ENCODE results near the gene RORC. TPM values are rescaled to one million over a fixed set of nuclear protein-coding genes. Genes with fewer than 3 reads are reported as not detected.

Gene RORC
- total RNA-seq, 4 donors from 2014 or later: 29.0 to 73.8 (median 43.0) TPM

GRCh38 chr1:151840421-151840820, 8.8 kb upstream of the RORC start:
- TF ChIP-seq POLR2AphosphoS5 (IDR thresholded peaks at IDR 0.05) (no peak), CTCF (IDR thresholded peaks at IDR 0.05) (no peak), POLR2A (IDR thresholded peaks at IDR 0.05) (no peak), EP300 (IDR thresholded peaks at IDR 0.05) (no peak)
- peak overlapping the region; percentile 91 for H3K27ac ChIP-seq
- no peak for DNase-seq (ENCODE audit: low spot score in 2 of 2)
- H3K4me1 ChIP-seq: peaks cover 48% of the 10 kb centered on the region
- H3K9me3 ChIP-seq: no peaks in the 10 kb centered on the region
- no peaks in the 10 kb centered on the region for H3K36me3 ChIP-seq
- peaks cover 12% of the 10 kb centered on the region for H3K27me3 ChIP-seq
- H3K4me3 ChIP-seq: peak overlapping the region; percentile 48

- no peaks in the 10 kb centered on the region for H3K36me3 ChIP-seq
- peak in 1 of 2 donors; percentile 75 for DNase-seq (ENCODE audit: low spot score in 2 of 2)
- peak within 1 kb of the TSS; percentile 91 for H3K27ac ChIP-seq
- peaks cover 12% of the 10 kb centered on the region for H3K27me3 ChIP-seq
- H3K9me3 ChIP-seq: no peaks in the 10 kb centered on the region
- H3K4me3 ChIP-seq: peak within 1 kb of the TSS; percentile 48
- no peak for TF ChIP-seq CTCF (IDR thresholded peaks at IDR 0.05)
- peak in 1 of 3 donors; percentile 67 for TF ChIP-seq POLR2AphosphoS5 (IDR thresholded peaks at IDR 0.05)
- peak in 1 of 2 donors; percentile 23 for TF ChIP-seq POLR2A (IDR thresholded peaks at IDR 0.05)
- no peak for TF ChIP-seq EP300 (IDR thresholded peaks at IDR 0.05)
- H3K4me1 ChIP-seq: peaks cover 48% of the 10 kb centered on the region
- WGBS: 19% methylated on average over 23 of the region's 47 CpGs
Measured at GRCh38 chr1:151839457-151840403, 8.1 kb upstream of the RORC start, which contains the start of gene C2CD4D. TSS of gene C2CD4D (minus strand) at chr1:151839820. CDS start at chr1:151838989, 831 bp downstream.

- Histone ChIP-seq H3K4me3 (peak overlapping the region; percentile 48), H3K27me3 (peaks cover 12% of the 10 kb centered on the region), H3K36me3 (no peaks in the 10 kb centered on the region), H3K9me3 (no peaks in the 10 kb centered on the region), H3K4me1 (peaks cover 50% of the 10 kb centered on the region), H3K27ac (peak overlapping the region; percentile 91)
- 33% methylated on average over 16 of the region's 16 CpGs for WGBS
- no peak for TF ChIP-seq EP300 (IDR thresholded peaks at IDR 0.05)
- no peak for DNase-seq (ENCODE audit: low spot score in 2 of 2)
Measured at GRCh38 chr1:151839082-151839412, 7.4 kb upstream of the RORC start.

- Histone ChIP-seq H3K36me3 (no peaks in the 10 kb centered on the region), H3K4me1 (peaks cover 56% of the 10 kb centered on the region), H3K27ac (peak overlapping the region; percentile 91), H3K27me3 (peaks cover 12% of the 10 kb centered on the region), H3K9me3 (no peaks in the 10 kb centered on the region), H3K4me3 (peak overlapping the region; percentile 48)
- DNase-seq (ENCODE audit: low spot score in 2 of 2): no peak
- 12% methylated on average over 20 of the region's 117 CpGs for WGBS
- TF ChIP-seq POLR2AphosphoS5 (IDR thresholded peaks at IDR 0.05) (no peak), CTCF (IDR thresholded peaks at IDR 0.05) (no peak), EP300 (IDR thresholded peaks at IDR 0.05) (no peak), POLR2A (IDR thresholded peaks at IDR 0.05) (no peak)
Measured at GRCh38 chr1:151838222-151839081, 6.8 kb upstream of the RORC start.

DNA sequence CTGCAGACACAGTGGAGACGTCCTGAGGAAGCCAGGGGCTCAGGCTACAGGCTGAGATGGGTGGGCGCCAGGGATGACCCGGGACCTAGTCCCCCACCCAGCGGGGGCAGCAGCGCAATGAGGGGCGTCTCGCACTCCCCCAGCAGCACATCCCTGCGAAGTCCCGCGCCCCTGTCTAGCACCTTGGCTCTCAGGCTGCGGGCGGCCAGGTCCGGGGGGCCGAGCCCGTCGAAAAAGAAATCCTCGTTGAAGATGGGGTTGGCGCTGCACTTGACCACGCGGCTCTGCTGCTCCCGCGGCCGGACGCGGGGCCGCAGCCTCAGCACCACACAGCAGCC, 6.3 kb upstream of the RORC start:
- WGBS: 44% methylated on average over 5 of the region's 26 CpGs
- H3K4me1 ChIP-seq: peaks cover 62% of the 10 kb centered on the region
- peaks cover 12% of the 10 kb centered on the region for H3K27me3 ChIP-seq
- H3K4me3 ChIP-seq: peak overlapping the region; percentile 48
- H3K27ac ChIP-seq: peak overlapping the region; percentile 91
- no peaks in the 10 kb centered on the region for H3K9me3 ChIP-seq
- TF ChIP-seq POLR2AphosphoS5 (IDR thresholded peaks at IDR 0.05) (no peak), EP300 (IDR thresholded peaks at IDR 0.05) (no peak), CTCF (IDR thresholded peaks at IDR 0.05) (no peak)
- no peak for DNase-seq (ENCODE audit: low spot score in 2 of 2)
- no peaks in the 10 kb centered on the region for H3K36me3 ChIP-seq
